NOMO-1 treated with DMSO at 0.1 percent for 48 hours (cell line): ENCODE measurements around the gene PSMG1.
"Not testable (repeated sequence)": the region's sequence is repeated elsewhere in the genome, so short reads cannot be mapped to it uniquely, and the experiment has no call there.

Experiments used
- DNase-seq: peaks from one replicate; lab custom pipeline; 2025; ENCODE audit not compliant: unreplicated experiment; lab: John Stamatoyannopoulos, UW

PSMG1 gene, protein sequence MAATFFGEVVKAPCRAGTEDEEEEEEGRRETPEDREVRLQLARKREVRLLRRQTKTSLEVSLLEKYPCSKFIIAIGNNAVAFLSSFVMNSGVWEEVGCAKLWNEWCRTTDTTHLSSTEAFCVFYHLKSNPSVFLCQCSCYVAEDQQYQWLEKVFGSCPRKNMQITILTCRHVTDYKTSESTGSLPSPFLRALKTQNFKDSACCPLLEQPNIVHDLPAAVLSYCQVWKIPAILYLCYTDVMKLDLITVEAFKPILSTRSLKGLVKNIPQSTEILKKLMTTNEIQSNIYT

DNA sequence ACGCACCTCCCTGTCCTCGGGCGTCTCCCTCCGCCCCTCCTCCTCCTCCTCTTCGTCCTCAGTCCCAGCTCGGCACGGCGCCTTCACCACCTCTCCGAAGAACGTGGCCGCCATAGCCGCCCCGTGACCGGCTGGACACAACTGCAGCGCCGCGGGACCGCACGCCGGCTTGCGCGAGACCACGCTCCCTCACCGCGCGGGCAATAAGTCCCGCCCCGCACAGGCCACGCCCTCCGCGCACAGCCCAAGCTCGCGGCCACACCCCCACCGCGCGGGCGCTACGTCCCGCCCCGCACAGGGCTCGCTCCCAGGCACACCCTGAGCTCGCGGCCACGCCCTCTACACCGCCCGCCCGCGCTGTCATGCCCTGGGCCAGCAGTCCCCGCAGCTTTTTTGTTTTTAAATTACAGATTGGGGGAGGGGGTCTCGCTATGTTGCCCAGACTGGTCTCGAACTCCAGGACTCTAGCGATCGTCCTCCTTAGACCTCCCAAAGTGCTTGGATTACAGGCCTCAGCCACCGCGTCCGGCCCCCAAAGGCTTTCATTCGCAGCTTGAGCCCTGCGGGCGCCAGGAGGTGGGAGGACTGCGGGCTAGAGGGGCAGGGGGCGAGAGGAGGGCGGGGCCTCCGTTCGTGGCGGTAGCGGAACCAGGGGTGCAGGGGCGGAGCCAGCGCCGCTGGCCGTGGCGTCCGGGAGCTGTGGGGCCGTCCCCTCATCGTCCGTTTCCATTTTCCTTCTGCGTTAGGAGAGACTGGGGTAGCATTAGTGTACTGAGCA is at the start of gene PSMG1:
PSMG1 (minus strand) TSS at position 180 of the 778 bp plus-strand sequence; CDS start at position 114, 66 bp downstream.
- peak; percentile 91 for DNase-seq

DNA sequence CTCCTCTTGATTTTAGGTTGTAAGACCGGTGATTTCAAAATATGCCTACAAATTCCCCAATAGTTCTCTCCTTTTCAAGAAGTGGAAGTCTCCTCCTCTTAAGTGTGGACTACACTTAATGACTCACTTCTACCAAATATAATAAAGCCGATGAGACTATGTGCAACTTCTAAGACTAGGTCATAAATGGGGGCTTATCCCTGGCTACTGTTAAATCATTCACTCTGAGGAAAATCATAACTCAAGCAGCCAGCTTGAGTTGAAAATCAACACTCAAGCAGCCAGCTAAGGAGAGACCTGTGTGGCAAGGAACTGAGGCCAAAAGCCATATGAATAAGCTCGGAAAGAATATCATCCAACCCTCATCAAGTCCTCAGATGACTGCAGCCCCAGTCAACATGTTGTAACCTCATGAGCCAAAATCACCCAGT is 49.6 kb upstream of the PSMG1 start:
- peak; percentile 46 for DNase-seq

DNA sequence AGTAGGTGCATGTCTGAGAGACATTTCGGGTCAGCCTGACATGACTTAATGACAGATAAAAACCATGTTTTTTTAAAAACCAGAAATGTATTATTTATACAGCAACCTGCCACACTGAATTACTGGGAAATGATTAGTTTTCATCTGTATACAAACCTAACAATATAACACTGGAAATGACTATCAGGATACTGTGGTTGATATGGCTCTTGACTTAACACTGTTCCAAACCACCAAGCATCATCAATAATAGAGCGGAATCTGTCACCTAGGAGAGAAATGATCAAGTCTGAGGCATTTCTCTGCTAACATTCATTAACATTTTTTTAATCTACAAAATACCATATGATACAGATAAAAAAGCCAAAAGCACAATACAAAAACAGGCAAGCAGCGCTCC is 41.7 kb upstream of the PSMG1 start:
- no peak for DNase-seq

DNA sequence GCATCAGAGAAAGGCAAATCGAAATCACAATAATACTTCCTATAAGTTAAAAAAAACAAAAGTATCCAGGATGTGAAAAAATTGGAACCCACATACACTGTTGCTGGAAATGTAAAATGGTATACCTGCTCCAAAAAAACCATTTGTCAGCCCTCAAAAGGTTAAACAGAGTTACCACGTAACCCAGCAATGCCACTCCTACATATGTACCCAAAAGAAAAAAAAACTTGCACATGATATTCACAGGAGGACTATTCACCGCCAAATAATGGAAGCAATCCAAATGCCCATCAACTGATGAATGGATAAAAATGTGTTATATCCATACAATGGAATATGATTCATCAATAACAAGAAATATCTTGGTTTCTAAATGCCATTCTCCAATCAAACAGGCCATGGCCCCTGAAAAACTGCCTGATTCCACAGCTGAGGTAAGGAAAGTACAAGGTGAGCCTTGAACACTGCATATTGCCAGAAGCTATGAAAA is 38.8 kb upstream of the PSMG1 start:
- no peak for DNase-seq

DNA sequence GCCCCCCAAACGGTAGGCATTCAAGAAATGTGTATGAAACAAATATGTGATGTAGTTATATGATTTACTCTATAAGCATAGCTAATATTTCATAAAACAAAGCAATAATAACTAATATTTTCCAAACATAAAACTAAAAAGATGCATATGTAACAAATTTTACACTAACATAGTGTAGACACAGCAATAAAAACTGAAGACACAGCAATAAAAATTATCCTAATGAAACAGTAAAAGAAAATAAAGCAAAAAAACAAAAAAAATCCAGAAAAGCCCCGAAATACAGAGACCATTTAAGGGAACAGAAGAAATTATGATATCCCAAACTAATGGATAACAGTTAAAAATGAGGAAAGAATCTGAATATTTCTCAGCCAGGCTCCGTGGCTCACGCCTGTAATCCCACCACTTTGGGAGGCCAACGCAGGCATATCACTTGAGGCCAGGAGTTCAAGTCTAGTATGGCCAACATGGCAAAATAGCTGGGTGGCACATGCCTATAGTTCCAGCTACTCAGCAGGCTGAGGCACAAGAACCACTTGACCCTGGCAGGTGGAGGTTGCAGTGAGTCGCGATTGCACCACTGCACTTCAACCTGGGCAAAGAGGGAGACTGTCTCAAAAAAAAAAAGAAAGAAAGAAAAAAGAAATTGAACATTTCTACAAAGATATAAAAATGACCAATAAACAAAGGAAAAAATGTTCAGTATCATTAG is 38.2 kb upstream of the PSMG1 start:
- DNase-seq = no peak

DNA sequence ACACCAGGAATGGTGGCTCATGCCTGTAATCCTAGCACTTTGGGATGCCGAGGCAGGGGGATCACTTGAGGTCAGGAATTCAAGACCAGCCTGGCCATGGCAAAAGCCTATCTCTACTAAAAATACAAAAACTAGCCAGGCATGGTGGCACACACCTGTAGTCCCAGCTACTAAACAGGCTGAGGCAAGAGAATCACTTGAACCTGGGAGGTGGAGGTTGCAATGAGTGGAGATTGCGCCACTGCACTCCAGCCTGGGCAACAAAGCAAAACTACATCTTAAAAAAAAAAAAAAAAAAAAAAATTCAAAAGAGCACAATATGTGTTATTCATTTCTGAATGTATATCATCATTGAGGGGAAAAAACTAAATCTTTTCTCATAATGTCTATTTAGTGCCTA is 37.6 kb upstream of the PSMG1 start:
- not testable (repeated sequence) for DNase-seq

DNA sequence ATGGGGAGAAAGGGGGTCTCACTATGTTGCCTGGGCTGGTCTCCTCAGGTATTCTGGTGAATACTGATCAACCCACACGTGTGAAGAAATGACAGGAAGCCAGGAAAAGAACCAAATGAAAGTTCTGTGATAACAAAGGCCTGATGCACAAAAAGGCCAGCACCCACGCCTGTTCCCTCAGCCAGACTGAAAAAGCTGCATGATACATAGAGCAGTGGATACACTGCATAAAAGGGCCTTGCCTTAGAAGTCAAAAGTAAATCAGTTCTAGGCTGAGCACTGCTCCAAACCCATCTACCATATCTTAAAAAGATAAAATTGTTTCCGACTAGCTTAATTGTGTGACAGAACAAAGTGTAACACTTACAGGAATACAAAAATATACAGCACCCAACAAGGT is 36.9 kb upstream of the PSMG1 start:
- DNase-seq = no peak

DNA sequence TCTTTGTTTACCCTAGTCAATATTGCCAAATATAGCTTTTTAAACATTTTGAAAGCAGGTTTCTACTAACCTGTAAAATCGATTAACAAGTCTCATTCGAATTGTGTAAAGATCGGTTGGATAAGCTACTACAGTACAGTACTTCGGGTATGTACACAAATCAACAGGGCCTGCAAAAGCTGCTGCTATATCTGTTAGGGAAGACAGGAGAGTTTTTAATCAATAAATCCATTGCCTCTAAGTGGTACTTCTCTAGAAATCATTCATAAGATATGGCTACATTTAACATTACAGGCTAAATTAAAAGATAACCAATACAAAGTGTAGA is 34.8 kb upstream of the PSMG1 start:
- no peak for DNase-seq

DNA sequence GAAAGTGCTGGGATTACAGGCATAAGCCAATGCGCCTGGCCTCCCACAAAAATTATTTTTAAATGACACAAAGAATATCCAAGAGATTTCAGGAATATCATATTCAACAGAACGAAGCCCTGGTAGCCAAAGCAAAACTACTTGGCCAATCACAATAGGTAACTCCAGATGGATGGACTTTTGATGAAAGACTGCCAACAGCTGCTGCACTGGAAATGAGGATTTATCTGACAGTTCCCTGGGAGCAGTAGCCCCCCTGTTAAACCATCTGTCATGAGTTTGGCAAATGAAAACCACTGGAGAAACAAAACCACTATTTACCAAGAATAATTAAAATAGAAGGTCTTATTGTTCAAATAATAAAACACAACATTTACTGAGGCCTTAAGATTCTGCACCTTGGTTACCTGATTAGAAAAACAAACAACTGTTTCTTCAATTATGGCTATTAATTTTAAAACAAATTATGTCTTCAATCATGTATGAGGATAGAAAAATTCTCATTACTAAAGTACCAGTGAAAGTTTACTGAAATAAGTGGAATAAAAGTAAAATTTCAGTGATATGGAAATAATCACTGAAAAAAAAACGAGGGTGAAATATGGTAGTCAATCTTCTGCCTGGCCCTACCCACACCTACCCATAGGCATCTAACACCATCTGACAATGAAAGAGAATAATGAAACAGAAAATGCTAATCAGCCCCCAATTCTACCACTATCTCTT is 34.3 kb upstream of the PSMG1 start:
- DNase-seq = no peak

DNA sequence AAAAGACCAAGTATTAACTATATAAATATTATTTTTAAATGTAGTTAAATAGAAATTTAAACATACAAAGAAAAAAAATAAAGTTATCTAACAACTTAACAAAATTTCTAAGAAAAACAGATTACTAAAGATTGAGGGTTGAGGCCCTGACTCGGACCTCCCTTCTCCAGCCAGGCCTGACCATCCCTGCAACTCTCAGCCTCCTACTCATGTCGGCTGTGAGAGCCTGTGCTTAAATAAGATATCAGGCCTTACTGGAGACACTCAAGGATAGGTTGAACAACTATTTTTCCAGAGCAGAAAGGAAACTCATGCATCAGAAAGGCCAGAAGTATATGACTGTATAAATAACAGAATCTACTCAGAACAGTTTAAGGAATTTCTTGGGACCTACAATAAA is 33.0 kb upstream of the PSMG1 start:
- no peak for DNase-seq

DNA sequence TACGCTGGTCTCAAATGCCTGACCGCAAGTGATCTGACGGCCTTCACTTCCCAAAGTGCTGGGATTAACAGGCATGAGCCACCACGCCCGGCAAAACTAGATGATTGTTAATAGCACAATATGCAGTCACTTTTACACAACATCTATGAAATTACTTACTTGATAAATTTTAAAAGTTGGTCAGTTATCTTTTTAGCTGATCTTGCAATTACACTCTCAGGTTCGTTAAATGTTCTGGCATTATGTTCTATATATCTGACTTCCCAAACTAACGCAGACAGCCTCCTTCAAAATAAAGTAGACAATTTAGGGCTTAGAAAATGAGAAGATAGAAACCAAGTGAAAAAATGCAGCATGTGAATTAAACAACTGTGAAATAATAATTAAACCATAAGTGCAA is 31.8 kb upstream of the PSMG1 start:
- DNase-seq = no peak

DNA sequence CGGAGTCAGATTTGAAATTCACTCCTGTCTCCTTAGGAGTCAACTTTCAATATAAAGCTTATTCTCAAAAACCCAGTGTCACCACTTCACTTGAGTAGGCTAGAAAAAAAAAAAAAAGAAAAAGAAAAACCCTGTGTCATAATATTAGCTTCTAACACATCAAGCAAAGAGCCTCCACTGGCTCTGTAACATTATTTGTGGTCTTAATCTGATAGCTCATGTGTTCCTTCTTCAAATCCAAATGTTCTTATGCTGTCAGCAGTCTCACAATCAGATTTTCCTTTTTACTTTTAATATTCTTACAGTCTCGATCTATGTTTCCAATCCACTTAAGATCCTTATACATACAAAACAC is 26.1 kb upstream of the PSMG1 start:
- DNase-seq = no peak

DNA sequence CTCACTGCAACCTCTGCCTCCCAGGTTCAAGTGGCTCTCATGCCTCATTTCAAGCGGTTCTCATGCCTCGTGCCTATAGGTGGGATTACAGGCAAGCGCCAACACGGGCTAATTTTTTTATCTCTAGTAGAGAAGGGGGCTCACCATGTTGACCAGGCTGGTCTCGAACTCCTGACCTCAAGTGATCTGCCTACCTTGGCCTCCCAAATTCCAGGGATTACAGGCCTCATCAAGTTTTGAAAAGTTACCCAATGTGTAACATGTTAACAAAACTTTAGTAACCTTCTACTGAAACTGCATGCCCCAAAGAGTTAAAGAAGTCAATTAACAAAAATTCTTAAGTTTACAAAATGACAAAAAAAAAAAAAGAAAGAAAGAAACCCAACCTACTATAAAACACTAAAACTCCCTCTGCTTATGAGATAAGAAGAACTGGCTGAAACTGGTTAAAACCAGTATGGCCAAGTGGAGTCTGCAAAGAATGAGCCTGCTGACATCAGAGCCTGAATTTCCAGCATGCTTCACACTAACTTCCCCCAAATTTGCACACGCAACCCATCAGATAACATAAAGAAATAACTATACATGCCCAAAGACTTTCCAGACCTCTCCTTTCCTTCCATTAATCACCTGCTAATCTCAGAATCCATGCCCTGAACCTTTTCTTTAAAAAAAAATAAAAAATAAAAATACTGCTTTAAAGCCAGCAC is 25.5 kb upstream of the PSMG1 start:
- no peak for DNase-seq

DNA sequence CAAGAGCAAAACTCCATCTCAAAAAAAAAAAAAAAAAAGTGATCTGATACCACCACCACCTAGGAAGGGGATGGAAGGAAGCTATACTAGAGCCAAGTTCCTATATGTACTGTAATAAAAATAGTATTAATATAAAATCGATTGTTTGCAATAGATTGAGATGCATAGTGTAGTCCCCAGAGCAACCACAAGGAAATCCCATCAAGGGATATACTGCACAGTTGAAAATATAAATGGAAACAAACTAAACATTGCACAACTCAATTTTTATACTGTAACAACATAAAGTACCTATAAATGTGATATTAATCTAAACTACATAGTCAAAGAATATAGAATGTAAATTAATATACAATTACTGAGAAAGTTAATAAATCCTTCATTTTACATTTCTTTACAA is 20.9 kb upstream of the PSMG1 start:
- no peak for DNase-seq

DNA sequence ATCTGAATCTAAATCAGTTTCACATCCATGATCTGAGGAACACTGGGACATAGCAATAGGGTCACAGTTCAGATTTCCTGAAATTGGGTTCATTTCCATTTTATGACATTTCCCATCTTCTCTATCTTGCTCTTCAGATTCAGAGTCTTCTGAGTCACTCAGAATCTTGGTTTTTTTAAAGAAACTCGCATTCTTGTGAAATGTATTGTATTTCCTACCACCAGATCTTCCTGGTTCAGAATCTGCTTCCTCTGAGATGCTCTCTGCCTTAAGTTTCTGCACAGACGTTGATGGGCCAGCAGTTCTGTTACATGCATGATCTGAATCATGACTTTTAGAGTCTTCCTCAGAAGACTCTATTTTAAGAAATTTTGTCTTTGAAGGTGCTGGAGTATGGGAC is 15.5 kb upstream of the PSMG1 start:
- DNase-seq = no peak

DNA sequence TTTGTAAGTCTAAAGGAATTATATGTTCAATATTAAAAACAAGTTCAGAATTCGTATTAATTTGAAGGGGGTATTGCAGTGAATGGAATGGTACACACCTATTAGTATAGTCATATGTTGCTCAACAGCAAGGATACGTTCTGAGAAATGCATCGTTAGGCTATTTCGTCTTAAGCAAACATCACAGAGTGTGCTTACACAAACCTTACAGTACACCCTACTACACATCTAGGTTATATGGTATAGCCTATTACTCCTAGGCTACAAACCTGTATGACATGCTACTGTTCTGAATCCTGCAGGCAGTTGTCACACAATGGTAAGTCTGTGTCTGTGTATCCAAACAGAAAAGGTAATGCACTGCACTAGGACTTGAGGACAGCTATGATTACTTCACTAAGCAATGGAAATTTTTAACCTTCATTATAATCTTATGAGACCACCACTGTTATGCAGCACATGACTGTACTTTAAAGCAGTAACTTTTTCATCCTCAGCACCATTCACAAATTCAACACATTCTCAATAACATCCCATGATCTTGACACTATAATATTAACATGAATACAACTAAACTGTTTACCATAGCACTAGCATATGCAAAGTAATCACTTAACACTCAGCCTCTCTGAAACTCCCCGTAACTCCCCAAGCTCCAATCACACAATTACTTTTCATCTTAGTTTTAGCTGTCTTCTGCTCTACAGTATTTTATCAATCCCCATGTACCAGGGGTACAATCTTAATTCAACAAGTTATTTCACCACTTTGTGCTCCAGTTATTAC is 14.4 kb upstream of the PSMG1 start:
- no peak for DNase-seq

DNA sequence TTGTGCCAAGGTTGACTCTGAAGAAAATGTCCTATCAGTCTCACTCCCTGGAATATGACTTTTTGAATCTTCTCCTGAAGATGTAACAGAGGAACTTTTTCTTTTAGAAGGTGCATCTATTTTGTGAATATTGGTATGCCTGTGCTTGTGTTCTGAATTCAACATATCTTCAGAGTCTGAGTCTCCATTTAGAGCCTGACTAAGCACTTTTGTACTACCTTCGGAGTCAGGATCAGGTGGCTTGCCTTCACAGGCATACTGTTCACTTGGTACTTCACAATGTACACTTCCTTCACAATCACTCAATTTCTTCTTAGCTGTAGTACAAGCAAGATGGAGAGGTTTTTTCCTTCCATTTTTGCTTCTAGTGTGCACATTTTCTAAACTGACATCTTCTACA is 13.6 kb upstream of the PSMG1 start:
- DNase-seq = no peak

DNA sequence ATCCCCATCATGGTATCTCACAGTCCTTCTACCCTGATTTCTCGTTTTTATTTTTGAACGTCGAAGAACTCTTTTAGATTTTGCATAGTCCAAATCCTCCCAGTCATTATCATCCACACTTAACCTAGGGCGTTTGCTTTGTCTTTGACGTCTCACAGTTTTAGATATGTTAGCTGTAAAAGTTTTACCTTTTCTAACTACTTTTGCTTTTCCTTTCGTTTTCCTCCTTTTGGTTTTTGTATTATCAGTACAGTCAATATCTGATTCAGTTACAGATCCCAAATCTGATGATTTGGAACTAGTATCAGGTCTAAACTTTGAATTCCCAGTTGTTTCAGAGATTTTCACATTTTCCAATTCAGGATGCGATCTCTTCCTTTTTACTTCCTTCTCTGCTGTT is 13.1 kb upstream of the PSMG1 start:
- DNase-seq = no peak

DNA sequence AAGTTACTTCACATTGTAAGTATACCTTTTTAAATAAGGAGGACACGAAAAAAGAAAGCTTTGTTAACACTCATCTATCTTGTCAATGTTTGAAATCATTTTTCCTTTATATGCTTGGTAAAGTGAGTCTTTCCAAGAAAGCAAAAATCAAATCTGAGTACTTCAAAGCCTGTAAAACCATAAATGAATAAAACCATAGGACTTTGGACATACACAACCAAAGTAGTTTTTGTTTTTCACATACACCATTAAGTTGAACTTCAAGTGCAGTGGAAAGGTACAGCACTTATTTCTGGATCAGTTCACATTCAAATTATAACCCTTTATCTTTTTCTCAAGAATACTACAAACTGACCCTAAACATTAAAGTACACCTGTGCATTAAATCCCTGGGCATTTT is 10.1 kb upstream of the PSMG1 start:
- DNase-seq = no peak
